ENCODE measurements around the gene CYP2W1.
"Not testable (repeated sequence)": the region's sequence is repeated elsewhere in the genome, so short reads cannot be mapped to it uniquely, and the experiment has no call there.

Gene CYP2W1

DNA sequence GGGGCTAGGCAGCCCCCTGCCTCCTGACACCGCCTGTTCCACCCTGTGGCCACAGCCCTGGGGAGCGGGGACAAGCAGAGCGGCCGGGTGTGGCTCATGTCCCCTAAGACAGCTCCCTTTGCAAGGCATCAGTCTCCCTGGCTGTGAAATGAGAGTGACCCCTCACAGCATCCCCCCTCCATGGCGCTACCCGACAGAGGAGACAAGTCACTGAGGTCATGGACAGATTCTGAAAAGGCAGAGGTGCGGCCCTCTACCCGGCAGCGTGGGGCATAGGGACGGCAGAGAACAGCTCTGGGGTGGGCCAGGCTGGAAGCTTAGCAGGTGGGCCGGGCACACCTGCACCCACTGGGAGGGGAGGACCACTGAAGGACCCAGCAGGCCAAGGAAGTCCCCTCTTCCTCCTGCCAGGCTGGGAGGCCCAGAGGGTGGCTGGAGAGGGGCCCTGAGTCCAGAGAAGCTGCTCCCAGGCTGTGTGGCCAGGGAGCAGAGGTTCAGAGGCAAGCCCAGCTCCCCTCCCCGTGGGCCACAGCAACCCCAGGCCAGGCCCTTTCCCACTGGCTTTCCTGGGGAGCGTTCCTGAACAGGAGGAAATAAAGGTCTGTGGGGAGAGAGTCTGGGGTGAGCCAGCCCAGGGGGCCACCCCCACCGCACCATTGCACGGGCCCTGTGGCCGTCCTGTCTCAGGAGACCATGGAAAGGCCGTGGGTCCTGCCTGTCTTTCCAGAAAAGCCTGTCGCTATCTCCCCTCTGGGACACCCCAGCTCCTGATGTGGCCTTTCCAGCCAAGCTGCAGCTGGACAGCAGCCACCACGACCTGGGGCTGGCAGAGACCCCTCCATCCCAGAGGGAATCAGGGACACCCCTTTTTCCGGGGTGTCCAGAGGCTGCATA is 30.2 kb upstream of the CYP2W1 start:
- DNase-seq (ENCODE audit: low read depth): no peak

DNA sequence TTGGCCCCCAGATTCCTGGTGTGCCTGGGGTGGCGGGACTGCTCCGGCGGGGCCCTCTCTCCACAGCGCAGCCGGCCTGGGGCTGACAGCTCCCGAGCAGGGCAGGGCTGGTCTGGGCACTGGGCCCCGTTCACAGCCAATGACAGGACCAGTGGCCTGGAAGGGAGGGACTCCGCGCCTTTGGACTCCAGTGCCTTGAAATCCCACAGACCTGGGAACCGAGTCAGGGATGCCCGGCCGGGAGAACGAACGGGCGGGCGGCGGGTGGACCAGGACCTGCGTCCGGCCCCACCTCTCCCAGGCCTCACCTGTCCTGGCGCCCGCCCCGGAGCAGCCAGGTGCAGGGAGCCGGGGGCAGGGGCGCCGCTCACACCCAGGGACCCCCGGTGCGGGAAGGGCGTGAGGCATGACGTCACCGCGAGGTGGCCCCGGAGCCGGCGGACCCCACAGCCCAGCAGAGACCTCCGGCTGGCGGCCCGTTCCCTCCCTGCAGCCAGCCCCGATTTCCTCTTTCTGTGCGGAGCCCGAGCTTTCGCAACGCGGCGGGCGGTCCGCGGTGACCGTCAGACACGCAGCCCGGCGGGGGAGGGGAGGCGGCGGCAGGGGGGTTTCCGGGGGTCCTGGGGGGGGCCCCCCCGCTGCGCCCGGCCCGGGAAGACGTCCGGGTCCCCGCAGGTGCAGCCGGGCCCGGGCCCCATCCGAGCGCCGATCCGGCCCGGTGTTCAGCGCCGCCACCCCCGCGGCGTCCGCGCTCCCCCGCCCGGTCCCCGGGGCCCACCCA is 29.2 kb upstream of the CYP2W1 start:
- DNase-seq (ENCODE audit: low read depth): peak; percentile 22

DNA sequence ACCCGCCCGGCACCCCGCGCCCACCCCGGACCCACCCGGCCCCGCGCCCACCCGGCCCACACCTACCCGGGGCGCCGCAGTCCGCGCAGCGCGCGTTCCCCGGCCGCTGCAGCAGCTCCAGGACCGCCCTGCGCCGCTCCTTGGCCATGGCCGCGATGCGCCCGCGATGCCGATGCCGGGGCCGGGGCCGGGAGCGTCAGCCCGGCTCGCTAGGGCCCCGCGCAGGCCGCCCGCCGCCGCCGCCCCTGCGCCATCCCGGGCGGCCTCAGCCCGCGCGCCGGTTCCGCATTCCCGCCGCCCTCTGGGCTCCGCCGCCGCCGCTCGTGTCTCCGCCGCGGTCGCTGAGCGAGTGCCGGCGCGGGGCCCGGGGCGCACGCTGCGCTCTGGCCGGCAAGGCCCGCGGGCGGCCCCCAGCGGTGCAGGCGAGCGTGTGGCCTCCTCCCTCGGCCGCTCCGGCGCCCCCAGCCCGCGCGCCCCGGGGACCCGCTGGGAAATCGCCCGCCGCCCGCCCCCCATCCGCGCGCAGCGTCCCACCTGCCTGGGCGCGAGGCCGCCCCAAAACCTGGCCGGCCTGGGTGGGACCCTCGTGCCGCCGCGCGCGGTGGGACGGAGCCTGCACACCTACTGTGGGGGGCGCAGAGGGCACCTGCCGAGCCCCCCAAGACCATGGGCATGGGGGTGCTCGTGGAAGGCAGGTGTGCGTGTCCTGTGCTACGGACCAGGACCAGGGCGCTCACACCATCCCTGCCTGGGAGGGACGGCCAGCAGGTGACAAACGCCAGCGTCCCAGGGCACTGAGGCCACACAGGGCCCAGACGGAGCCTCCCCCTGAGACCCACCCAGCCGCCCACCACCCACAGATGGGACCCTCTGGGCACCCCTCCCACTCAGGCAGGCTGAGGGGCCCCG is 28.4 kb upstream of the CYP2W1 start, which contains the start of gene ADAP1:
Gene ADAP1 (minus strand): TSS at position 351 of the 909 bp plus-strand sequence. CDS start 203 bp downstream, at position 148.
- peak; percentile 55 for DNase-seq (ENCODE audit: low read depth)

DNA sequence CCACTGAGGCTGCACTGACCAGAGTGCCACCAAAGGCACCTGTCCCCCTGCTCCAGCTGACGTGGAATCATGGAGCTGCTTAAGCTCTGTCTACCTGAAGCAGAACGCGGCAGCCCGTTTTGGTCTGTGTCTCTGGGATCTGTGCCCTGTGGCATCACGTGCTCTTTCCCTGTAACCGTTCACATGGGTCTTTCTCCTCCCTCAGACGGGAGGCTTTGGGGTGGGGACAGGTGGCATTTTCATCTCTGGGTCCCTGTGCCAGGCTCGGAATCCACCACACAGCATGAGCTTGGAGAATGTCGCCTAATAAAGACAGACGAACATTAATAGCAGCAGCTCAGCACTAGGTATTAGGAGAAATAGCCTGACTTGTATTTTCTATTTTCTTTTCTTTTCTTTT is 26.9 kb upstream of the CYP2W1 start:
- no peak for DNase-seq (ENCODE audit: low read depth)

DNA sequence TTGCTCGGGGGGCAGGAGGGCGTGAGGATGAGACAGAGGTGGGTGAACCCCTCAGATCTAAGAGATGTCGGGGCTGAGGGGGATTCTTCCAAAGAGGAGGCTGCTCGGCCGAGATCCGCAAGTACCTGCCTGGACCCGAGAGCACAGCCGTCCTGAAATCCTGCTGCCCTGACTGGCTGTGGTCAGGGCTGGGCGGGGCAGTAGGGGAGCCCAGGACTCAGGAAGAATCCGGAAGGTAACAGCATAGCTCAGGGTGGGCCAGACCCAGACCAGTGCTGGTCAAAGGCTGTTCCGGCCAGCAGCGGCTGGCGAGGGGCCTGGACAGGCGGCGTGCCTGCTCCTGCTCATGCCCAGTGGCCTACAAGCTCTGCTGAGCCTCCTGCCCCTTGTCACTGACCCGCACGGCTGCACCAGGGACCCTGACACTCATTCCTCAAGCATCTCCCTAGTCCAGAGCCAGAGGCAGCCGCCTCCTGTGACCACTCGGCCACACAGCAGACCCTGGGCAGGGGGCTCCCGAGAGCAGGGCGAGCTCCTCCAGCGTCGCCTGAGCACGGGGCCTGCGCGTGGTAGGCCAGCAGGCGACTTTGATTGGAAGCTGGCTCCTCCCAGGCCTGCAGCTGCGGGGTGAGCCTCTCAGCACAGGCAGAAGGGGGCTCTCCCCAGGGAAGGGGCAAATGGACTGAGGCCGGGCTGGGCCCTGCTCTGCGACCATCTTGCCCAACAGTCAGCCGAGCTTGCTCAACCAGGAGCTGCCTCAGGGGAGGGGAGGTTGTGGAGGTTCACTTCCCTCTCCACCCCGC is 25.4 kb upstream of the CYP2W1 start:
- no peak for DNase-seq (ENCODE audit: low read depth)

DNA sequence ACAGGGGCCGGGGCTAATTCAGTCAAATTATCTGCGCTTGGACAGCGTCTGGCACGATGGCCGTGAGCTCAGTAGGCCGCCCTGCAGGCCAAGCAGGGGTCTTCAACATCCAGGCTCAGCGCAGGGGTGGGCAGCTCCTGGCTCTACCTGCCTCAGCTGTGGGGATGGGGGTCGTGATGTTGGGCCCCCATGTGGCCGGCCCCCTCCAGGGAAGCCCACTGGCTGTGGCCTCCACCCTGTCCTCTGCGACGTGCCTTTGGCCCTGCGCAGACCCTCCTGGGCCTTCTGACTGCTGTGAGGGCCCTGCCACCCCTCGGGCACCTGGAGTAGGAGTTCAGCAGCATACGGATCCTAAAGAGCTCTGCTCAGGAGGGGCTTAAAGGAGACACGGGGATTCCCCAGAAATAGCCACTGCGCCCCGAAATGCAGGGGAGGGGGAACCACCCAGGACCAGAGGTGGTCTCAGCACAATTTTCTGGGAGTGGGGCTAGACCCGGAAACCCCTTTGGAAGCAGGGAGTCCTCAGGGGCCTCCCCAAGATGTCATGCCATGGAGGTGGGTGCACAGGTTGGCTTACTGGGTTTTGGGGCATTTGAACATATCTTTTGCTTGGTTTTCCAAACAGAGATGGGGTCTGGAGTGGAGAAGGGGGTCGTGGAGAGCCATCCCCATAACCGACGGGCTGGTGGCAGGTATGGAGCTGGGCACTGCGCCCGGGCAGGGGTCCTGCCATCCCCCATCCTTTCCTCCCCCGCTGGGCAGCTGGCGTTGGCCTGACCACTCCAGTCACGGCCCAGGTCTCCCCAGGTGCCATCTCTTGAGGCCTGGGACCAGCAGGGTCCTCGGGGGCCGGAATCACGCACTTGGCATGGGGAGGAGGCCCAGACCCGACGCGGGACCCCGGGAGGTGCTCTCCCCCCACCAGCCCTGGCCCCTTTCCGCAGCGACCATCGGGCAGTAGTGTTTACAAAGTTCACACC is 24.5 kb upstream of the CYP2W1 start:
- no peak for DNase-seq (ENCODE audit: low read depth)

DNA sequence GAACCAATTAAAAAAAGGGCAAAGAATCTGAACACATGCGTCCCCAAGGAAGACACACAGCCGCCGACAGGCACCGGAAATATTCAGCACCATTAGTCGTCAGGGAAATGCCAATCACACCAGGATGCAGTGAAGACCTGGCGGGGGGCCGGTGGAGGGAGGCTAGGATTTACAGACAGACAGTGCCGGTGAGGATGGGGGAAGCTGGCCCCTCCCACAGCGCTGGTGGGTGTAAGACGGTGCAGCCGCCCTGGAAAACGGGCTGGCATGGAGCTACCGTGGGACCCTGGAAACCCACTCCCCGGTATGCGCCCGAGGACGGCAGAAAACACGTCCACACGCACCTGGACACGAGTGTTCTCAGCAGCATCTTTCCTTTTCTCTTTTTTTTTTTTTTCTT is 23.7 kb upstream of the CYP2W1 start:
- DNase-seq (ENCODE audit: low read depth): no peak

DNA sequence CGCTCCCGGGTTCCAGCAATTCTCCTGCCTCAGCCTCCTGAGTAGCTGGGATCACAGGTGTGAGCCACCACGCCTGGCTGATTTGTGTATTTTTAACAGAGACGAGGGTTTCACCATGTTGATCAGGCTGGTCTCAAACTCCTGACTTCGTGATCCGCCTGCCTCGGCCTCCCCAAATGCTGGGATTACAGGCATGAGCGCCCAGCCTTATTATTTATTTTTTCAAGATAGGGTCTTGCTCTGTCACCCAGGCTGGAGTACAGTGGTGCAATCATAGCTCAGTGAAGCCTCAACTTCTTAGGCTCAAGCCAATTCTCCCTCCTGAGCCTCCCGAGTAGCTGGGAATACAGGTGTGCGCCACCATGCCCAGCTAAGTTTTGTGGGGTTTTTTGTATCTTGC is 23.2 kb upstream of the CYP2W1 start:
- not testable (repeated sequence) for DNase-seq (ENCODE audit: low read depth)

DNA sequence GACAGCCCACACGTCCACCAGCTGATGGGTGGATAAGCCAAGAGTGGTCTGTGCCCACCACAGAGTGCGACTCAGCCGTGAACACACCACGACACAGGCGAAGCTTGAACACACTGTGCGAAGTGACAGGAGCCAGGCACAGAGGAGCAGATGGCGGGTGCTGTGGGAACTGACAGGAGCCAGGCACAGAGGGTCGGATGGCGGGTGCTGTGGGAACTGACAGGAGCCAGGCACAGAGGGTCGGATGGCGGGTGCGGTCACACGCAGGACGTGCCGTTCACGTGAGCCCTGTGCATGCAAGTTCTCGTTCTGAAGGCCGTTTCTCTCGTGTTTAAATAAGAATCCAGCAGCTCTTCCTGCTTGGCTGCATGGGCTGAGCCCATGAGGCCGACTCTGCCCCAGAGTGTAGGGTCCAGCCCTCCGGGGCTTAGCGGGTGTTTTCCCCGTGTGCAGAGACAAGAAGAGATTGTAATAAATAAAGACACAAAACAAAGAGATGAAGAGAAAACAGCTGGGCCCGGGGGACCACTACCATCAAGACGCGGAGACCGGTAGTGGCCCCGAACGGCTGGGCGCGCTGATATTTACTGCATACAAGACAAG is 22.6 kb upstream of the CYP2W1 start:
- DNase-seq (ENCODE audit: low read depth): no peak

DNA sequence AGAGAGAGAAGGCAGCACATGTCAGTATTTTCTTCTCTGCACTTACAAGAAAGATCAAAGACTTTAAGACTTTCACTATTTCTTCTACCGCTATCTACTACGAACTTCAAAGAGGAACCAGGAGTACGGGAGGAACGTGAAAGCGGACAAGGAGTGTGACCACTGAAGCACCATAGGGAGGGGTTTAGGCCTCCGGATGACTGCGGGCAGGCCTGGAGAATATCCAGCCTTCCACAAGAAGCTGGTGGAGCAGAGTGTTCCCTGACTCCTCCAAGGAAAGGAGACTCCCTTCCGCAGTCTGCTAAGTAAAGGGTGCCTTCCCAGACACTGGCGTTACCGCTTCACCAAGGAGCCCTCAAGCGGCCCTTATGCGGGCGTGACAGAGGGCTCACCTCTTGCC is 22.0 kb upstream of the CYP2W1 start:
- not testable (repeated sequence) for DNase-seq (ENCODE audit: low read depth)

DNA sequence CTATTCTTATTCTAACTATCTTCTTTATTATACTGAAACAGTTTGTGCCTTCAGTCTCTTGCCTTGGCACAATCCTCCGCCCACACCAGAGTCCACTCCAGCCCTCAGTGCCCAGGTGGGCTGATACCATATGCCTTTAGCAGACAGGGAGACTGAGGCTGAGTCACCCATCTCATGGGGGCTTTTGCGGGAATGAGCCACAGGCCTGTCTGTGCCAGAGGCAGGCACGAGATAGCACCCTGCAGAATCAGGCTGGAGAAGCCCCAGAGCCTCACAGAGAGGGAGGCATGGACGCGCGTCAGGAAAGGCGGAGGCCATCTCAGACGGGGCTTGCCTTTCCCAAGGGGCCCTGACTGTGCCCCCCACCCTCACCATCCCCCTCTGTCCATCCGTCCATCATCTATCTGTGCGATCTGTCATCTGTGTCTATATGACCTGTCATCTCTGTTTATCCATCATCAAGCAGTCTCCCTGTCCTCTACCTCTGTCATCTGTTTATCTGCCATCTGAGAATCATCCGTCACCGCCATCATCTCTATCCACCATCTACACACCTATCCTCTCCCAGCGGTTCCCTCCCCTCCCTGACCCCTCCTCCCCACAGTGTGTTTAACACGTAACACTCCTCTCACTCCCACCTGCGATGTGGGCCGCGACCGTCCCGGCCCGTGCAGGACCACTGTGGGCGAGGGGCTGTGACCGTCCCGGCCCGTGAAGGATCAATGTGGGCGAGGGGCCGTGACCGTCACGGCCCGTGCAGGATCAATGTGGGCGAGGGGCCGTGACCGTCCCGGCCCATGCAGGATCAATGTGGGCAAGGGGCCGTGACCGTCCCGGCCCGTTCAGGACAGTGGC is 21.2 kb upstream of the CYP2W1 start:
- DNase-seq (ENCODE audit: low read depth): no peak

DNA sequence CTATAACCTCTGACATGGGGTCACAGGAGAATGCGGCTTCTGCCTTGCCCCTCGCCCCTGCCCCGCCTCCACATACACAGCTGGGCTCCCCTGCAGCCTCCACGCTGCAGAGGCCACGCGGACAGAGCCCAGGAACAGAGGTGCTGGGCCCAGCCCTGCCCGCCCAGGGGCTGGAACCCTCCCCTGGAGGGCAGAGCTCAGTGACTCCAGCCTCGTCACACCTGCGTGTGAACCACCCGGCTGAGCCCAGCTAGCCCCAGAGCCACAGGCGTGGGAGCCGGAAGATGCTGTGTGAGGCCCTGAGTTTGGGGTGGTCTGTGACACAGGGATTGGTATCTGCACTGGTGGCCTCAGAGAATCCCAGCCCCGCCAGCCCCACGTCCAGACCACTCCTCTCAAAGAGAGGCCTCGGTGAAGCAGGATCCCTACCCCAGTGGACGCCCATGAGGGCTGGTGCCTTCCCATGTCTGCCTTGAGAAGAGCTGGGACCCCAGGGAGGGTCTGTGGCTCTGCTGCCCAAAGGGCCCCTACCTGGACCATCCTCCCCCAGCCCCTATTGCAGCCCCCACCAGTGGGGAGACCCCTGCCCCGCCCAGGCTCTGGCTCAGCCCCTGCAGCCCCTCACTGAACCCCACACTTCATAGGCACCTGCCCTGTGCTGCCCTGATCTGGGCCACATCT is 20.4 kb upstream of the CYP2W1 start:
- no peak for DNase-seq (ENCODE audit: low read depth)

DNA sequence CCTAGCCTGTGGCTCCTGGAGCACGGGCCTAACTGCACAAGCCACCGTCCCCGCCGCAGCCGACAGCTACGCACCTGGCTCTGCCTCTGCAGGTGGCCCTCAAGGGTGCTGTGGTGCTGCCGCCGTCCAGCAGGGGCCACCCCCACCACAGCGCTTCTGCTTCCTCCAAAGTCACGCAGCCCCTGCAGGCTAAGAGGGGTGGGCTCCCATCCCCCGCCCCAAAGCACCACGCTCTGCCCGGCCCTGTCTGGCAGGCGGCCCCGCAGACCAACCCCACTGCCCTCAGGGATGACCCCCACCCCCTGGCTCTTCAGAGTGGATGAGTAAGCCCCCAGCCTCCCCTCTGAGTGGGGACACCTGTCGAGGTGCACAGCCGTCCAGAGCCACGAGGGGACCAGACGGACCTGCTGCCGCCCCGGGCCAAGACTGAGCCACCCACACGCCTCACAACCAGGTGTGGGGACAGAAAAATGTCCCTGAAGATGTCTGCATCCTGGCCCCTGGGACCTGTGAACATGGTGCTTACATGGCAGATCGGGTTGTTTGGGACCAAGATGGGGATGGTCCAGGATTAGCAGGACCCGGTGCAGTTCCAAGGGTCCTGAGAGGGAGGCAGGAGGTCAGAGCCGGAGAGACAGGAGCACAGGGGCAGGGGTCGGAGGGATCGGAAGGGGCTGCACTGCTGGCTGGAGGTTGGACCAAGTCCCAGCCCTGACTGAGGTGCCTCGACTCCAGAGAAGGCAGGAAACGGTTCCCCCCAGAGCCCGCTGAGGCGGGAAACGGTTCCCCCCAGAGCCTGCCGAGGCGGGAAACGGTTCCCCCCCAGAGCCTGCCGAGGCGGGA is 19.5 kb upstream of the CYP2W1 start:
- DNase-seq (ENCODE audit: low read depth): no peak

DNA sequence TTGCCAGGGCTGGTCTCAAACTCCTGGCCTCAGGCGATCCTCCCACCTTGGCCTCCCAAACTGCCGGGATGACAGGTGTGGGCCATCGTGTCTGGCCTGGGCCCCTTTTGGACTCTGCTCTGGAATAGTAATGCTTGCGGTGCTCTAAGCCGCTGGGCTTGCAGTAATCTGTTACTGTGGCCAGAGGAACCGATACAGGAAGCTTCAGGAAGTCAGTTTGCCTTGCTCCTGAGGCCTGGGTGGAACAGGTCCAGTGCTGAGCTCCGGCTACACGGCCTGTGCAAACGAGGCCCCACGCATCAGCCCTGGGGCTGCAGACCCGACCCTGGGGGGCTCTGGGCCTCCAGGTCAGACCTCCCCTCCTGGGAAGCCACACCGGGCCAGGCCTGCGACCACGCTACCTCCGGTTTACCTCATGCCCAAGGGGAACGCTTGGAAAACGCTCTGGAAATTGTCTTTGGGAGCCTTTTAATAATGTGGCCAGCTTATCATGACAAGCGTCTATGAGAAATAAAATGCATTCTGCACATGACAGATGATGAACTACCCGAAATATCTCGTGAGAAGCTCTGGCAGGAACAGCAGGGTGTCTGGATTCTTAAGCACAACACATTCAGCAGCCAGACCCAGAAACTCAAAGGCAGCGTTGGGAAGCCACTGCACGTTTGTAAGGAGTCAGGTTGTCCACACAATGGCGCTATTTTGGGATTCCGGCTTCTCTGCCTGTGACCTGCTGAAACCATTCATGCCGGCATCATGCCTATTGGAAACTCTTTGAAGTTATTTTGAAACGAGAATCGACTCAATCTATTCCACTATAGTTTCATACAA is 18.4 kb upstream of the CYP2W1 start:
- DNase-seq (ENCODE audit: low read depth): no peak

DNA sequence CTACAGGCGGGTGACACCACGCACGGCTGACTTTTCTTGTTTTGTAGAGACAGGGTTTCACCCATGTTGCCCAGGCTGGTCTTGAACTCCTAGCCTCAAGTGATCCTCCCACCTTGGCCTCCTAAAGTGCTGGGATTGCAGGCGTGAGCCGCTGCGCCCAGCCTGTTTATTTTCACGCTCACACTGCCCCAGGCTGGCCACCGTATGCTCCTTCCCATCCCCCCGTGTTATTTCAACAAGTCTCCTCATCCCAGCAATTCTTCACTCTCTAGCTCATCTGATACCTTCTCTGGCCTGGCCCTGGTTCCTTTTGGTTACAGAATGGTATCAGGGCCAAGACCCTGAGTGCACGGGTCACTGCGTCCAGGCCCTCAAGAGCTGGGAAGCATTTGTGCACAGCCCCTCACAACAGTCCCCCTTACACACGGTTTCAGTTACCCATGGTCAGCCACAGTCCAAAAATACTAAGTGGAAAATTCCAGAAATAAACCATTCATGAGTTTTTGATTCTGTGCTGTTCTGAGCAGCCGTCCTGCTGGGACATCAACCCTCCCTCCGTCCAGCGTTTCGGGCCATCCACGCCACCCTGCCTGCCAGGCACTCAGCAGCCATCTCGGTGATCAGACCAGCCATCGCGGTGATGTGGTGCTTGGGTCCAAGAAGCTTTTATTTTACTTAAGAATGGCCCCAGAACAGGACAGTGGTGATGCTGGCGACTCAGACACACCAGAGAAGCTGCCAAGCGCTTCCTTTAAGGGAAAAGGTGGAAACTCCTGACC is 16.5 kb upstream of the CYP2W1 start:
- DNase-seq (ENCODE audit: low read depth): no peak
